ENCODE data around the gene FAM13A.

FAM13A gene

GRCh38 chr4:88843067-88843685 is 213.8 kb downstream of the FAM13A start:
- no peak for DNase-seq (ENCODE audit: low read depth, low spot score)

DNA sequence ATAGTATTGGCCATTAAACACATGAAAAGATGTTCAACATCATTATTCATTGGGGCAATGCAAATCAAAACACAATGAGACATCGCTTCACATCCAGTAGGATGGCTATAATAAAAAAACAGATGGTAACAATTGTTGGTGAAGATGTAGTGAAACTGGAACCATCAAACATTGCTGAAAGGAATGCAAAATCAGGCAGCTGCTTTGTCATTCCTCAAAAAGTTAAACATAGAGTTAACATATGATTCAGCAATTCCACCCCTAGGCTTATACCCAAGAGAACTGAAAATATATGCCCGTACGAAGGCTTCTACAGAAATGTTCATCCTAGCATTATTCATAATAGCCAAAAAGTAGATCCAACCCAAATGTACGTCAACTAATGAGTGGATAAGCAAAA is 215.3 kb downstream of the FAM13A start:
- no peak for DNase-seq (ENCODE audit: low read depth, low spot score)

DNA sequence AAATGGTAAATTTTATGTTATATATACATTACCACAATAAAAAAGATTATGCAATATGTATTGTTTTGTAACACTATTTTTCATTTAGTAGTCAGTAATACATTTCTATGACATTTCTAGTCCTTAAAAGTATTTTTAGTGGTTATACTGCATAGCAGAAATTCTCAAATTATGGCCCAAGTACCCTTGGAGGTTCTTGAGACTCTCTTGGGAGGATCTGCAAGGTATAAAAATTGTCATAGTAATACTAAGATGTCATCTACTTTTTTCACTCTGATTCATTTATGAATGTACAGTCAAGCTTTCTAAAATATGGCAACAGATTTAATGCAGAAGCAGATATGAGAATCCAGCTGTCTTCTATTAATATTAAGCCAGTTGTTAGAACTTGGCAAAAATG is 220.8 kb downstream of the FAM13A start:
- DNase-seq (ENCODE audit: low read depth, low spot score) = no peak

DNA sequence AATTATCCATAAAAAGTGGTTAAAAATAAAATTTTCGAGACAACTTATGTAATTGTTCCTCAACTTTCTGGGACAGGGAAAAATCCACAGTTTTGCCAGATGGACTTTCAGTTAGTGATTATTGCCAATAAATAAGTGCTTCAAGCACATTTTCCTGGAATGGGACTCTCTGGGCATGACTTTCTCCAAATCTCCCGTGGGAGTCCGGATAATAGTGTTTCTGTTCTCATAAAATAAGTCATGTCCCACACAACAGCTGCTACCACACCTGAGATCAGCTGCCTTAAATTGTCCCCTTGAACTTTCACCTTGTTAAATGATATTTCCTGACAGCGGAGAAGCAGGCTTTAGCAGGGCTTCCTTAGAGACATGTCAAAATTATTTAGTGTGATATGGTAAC is 226.0 kb downstream of the FAM13A start:
- no peak for DNase-seq (ENCODE audit: low read depth, low spot score)

GRCh38 chr4:88830598-88830997 is 226.4 kb downstream of the FAM13A start:
- no peak for DNase-seq (ENCODE audit: low read depth, low spot score)

GRCh38 chr4:88828842-88829571 is 228.0 kb downstream of the FAM13A start:
- no peak for DNase-seq (ENCODE audit: low read depth, low spot score)

DNA sequence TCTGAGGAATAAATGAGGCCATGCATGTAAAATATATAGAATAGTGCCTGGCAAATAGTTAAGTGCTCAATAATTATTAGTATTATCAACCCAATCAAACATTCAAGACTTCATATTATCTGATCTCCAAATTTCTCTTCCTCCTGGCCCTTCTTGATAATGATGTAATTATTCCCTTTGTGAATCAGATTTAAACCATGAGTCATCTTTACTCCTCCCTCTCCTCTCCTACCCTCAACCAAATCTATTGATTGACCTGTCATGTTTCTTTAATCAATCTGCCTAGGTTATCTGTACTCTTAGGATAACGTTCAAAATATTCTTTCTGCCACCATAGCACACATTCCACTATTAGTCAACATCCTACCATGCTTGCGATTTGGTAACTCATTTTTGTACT is 229.5 kb downstream of the FAM13A start:
- DNase-seq (ENCODE audit: low read depth, low spot score) = no peak

DNA sequence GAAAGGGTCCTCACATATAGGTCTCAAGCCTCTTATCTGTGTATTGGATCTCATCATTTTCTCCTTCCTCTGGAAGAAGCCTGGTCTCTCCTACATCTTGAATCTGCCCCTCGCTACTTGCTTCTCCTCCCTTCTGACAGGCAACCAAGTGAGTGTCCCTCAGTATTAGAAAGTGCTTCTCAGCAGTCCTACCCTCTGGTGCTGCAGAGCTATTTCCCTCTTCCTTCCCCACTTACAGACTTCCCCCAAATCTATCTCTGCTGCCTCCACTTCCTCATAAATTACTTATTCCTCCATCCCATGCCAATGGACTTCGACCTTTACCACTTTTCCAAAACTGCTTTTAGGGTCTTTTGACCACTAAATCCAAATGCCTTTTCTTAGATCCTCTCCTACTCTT is 230.2 kb downstream of the FAM13A start:
- no peak for DNase-seq (ENCODE audit: low read depth, low spot score)

GRCh38 chr4:88825931-88826330 is 231.1 kb downstream of the FAM13A start:
- no peak for DNase-seq (ENCODE audit: low read depth, low spot score)

- no peak for DNase-seq (ENCODE audit: low read depth, low spot score)
These were observed 233.7 kb downstream of the FAM13A start for GRCh38 chr4:88823058-88823919.

DNA sequence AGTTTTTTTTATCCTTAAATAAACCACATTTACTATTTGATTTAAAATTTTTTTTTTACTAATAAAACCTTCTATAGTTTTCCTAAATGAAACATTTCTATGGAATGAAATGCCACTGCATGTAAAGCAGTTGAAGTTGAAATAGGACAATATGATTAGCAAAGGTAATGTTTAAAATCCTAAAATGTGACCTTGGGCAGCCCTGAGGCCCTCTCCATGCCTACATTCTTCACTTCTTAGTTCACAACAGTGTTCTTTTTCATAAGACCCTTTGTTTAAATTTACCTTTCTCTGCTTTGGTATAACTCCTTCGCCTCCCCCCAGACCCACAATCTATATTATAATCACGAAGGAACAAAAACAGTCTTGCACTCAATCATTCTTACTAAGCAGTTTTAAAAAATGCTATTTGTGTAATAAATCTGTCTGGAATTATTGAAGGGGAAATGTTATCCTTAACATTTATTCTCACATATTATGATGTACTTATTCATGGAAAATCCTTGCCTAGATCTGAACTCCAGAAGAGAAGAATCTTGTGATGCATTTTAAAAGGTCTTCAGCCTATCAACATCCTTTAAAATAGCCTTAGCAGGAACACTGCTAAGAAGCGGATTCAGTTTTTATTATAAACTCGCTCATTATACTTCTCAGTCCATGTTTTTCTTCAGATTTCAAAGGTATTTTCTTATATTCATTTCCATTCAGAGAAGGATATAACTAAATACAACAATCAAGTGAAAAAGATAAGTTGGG is 234.8 kb downstream of the FAM13A start:
- no peak for DNase-seq (ENCODE audit: low read depth, low spot score)

DNA sequence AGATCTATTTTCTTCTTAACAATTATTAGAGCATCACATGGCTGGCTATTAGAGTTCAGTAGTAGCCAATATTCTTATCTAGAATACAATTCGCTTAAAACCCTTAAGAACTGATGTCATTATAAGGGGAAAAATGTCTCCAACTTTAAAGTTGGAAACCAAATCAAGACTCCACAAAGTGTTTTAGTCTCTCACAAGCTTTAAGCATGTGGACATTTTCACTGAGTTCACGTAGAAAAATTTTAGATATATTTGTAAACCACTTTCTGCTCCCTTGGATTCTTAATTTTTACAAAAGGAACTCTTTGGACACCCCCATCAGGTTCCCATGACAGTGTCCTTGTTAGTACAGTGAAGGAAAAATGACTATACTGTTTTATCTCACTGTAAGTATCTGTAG is 235.5 kb downstream of the FAM13A start:
- no peak for DNase-seq (ENCODE audit: low read depth, low spot score)

GRCh38 chr4:88820698-88821415 is 236.1 kb downstream of the FAM13A start:
- no peak for DNase-seq (ENCODE audit: low read depth, low spot score)

DNA sequence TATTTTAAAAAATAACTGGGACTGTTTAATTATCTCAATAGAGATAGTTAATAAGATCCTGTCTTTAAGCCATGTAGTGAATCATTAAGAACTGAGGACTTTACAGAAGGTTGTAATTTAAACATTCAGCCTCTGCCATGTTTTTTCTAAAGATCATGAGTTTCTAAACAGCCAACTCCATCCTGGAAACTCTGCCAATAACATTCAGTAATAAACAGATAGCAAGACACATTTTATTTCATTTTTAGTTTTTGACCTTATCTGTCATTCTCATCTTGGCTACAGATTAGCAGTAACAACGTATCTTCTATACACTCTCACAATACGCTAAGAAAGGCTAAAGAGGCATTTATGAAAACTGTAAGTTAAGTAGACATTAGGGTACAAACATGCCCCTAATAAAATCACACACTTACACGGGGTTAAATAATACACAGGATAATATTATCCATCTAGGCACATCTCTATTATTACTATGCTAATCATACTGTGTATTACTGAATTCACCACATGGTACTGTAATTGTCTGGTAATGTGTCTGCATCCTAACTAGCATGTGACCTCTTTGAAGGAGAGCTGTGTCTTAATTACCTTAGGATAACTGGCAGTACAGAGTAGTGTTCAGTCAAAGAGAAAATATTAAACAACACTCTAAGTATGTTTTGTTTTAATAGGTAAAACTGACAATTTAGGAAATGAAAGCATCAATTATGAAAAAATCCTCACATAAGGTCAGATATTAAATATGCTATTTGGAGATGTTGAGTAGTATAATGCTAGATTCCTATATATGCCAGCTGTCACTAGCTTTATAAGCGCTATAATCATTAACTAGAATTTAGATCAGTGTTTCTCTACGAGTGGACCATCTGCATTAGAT is 236.9 kb downstream of the FAM13A start:
- no peak for DNase-seq (ENCODE audit: low read depth, low spot score)

DNA sequence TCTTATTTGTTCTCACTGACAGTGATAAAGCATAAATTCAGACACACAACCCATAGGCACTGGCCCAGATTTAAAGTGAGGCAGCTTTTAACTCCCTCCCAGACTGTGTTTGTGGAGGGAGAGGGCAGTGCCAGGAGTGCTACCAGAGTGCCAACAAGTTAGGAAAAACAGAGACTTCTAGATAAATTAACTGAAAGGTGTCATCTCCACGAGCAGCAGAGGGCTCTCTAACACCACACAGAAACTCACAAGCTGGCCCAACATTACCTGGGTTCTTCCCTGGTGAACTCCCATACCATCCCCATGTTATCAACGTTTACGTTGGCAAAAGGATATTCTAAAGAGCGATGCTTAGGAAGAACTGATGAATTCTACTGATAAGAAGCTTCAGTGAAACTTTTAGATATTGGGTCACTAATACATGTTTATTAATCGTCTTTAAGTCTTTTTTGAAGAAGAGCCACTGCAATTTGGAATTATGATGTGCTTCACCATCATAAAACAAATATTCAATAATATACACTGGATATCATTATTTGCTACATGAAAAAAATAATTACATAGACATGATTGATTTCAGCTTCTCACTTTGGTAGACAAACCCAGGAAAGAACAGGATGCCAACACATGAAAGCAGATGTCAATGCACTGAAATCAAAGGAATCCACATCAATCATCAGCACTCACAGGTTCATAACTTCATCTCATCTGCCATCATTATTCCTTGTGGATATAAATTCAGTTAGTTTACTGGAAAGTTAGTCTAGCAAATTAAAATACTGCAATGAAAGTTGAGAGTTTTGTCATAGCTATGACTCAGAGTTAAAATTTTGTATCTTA is 238.1 kb downstream of the FAM13A start:
- DNase-seq (ENCODE audit: low read depth, low spot score) = no peak

DNA sequence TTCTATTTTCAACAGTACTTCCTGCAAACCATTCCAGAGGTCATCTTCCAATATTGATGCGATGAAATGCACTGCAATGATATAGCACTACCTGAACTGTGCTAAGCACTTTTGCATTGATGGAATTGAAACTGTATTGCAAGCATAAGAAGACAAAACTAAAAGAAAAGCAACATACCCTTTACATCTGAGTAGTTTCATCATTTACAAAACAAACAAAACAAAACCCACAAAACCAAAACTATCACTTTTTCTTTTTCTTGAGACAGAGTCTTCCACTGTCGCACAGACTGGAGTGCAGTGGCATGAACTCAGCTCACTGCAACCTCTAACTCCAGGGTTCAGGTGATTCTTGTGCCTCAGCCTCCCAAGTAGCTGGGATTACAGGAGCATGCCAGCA is 239.2 kb downstream of the FAM13A start:
- no peak for DNase-seq (ENCODE audit: low read depth, low spot score)

- DNase-seq (ENCODE audit: low read depth, low spot score) = no peak
These were observed 240.6 kb downstream of the FAM13A start for GRCh38 chr4:88816360-88816759.

DNA sequence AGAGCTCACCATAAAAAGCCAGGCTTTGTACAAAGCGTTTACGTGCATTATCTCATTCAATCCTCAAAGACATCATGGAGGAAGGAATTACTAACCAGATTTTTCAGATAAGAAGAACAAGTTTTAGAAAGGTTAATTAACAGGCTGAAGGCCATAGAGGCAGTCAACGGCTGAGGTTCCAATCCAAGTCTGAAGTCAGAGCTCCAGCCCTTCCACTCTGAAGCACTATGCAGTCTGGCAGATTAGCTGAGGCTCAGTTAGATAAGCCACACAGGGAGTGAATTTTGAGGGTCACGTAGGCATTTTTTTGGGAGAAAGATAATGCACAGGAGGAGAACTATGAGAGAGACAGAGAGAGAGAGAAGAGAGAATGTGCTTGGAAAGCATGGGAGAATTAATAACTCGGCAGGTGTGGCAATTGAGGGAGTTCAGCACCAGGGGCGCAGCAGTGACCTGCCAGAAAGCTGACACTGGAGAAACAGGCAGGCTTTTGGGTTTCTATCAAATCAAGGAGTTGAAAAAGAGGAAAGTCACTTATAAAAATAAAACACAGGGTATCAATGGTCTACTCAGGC is 242.9 kb downstream of the FAM13A start:
- no peak for DNase-seq (ENCODE audit: low read depth, low spot score)

DNA sequence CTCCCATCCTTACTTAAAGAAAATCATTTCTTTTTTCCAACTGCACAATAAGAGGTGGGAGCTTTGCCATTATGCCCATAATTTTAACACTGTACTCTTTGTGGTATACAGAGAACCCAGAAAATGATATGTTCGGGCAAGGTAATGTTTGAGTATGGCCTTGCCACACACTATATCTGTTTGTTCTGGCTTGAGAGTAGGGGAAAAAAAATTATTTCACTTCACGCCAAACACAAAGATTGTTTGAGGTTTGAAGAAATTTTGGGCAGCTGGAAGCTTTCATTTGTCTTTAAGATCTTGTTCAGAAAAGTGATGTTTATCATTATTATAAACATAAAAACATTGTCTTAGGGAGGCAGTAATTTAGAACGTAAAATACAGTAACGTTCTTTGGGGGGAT is 244.0 kb downstream of the FAM13A start:
- no peak for DNase-seq (ENCODE audit: low read depth, low spot score)

Data from iPS DF 19.7 (cell line).